HCT116 (cell line): ENCODE data around the gene NEXMIF. TPM values are rescaled to one million over a fixed set of nuclear protein-coding genes. Genes with fewer than 3 reads are reported as not detected.

Source experiments
- ATAC-seq: fragments of 200-7000 bp; cut with Tn5 transposase; 2 replicates; pipeline ENCODE4 v1.9.1; 2020; ENCODE audit warnings: mild to moderate bottlenecking, moderate library complexity
- BruUV-seq: library from RNA; stranded (reverse); fragments of 400-500 nt; replicated peaks from 2 replicates; lab custom pipeline; 2021; lab: Mats Ljungman, UMichigan
- CTCF ChIA-PET: fragments of 300-600 bp; sonication (Branson Sonifier 250); formaldehyde crosslinking; loops from one replicate; lab custom pipeline; 2021; ENCODE audit warnings: antibody characterized with exemption; lab: Charles Lee
- POLR2A ChIA-PET: fragments of 300-600, 350-600 bp; sonication (Branson Sonifier 250); formaldehyde crosslinking; loops from one replicate; lab custom pipeline; 2021; ENCODE audit warnings: antibody characterized with exemption; lab: Charles Lee
- RAD21 ChIA-PET, 2 experiments: fragments of 300-600 bp; sonication (Branson Sonifier 250); formaldehyde crosslinking; loops; one replicate each; lab custom pipeline; 2023; ENCODE audit warnings: low total read pairs in 2 of 2; ENCODE audit not compliant: uncharacterized antibody in 2 of 2, unreplicated experiment in 2 of 2, low non-redundant PET in 1 of 2; lab: Charles Lee
- DNase-seq: peaks from one replicate; pipeline ENCODE4 v3.0.0-alpha.2; 2010; ENCODE audit warnings: low read depth, low spot score
- H2AFZ ChIP-seq: fragments of 200-600 bp; shearing (Covaris generic), sonication (generic); 2 replicates; pipeline ENCODE4 v1.6.1; 2017; ENCODE audit warnings: low read depth, mixed run types, mixed read lengths, antibody characterized with exemption, low read length; ENCODE audit not compliant: poor library complexity, severe bottlenecking
- H3K27ac ChIP-seq: 2 replicates; pipeline ENCODE4 v1.5.1; 2012; ENCODE audit warnings: low read depth, low read length
- H3K27me3 ChIP-seq: fragments of 200-600 bp; sonication (generic); 2 replicates; pipeline ENCODE4 v1.6.1; 2016; ENCODE audit warnings: mixed run types, low read length, mixed read lengths; ENCODE audit not compliant: insufficient read depth
- H3K36me3 ChIP-seq, 2 experiments: fragments of 200-500 bp in 1 of 2; fragments of 200-600 bp in 1 of 2; sonication (Bioruptor generic) in 1 of 2; sonication (generic) in 1 of 2; 2 replicates each; pipeline versions ENCODE4 v1.5.1 to v1.6.1; 2014 to 2016; ENCODE audit warnings: low read length in 2 of 2, inconsistent platforms in 1 of 2, mixed read lengths in 1 of 2, mixed run types in 1 of 2; ENCODE audit not compliant: insufficient read depth in 2 of 2, control insufficient read depth in 1 of 2
- H3K4me1 ChIP-seq, 2 experiments: fragments of 200-600 bp in 1 of 2; sonication (generic) in 1 of 2; 2 replicates each; pipeline versions ENCODE4 v1.5.1 to v1.6.1; 2012 to 2017; ENCODE audit warnings: low read length in 2 of 2, inconsistent platforms in 1 of 2, mild to moderate bottlenecking in 1 of 2, mixed read lengths in 1 of 2, mixed run types in 1 of 2, moderate library complexity in 1 of 2; ENCODE audit not compliant: insufficient read depth in 2 of 2, control insufficient read depth in 1 of 2
- H3K4me2 ChIP-seq: fragments of 200-600 bp; sonication (generic); 2 replicates; pipeline ENCODE4 v1.6.1; 2017; ENCODE audit warnings: mixed run types, low read length, mixed read lengths
- H3K4me3 ChIP-seq, 2 experiments: fragments of 200-600 bp in 1 of 2; sonication (generic) in 1 of 2; replicated peaks in 1 of 2; 2 replicates each; pipeline ENCODE4 v1.5.1; 2011 to 2016; ENCODE audit warnings: low read length in 2 of 2, control low read depth in 1 of 2, low read depth in 1 of 2, mild to moderate bottlenecking in 1 of 2, mixed read lengths in 1 of 2, mixed run types in 1 of 2
- H3K79me2 ChIP-seq: fragments of 200-600 bp; sonication (generic); 2 replicates; pipeline ENCODE4 v1.6.1; 2017; ENCODE audit warnings: mild to moderate bottlenecking, mixed run types, low read length, moderate library complexity, mixed read lengths; ENCODE audit not compliant: insufficient read depth
- H3K9ac ChIP-seq: fragments of 200-600 bp; sonication (generic); 2 replicates; pipeline ENCODE4 v1.6.1; 2016; ENCODE audit warnings: low read length, mixed read lengths
- H3K9me2 ChIP-seq: fragments of 200-600 bp; sonication (generic), shearing (Covaris generic); 2 replicates; pipeline ENCODE4 v1.6.1; 2017; ENCODE audit warnings: mixed run types, mild to moderate bottlenecking, moderate library complexity; ENCODE audit not compliant: insufficient read depth
- H3K9me3 ChIP-seq, 2 experiments: fragments of 200-500 bp in 1 of 2; fragments of 200-600 bp in 1 of 2; sonication (Bioruptor generic) in 1 of 2; sonication (generic) in 1 of 2; 2 replicates each; pipeline ENCODE4 v1.6.1; 2014 to 2017; ENCODE audit warnings: low read length in 2 of 2, mixed read lengths in 2 of 2, inconsistent platforms in 1 of 2, low read depth in 1 of 2, mild to moderate bottlenecking in 1 of 2, mixed run types in 1 of 2, moderate library complexity in 1 of 2; ENCODE audit not compliant: control insufficient read depth in 1 of 2, insufficient read depth in 1 of 2
- H4K20me1 ChIP-seq: fragments of 200-600 bp; sonication (generic), shearing (Covaris generic); 2 replicates; pipeline ENCODE4 v1.6.1; 2017; ENCODE audit warnings: mixed run types, mild to moderate bottlenecking, moderate library complexity; ENCODE audit not compliant: insufficient read depth
- EGR1 ChIP-seq: IDR thresholded peaks from 2 replicates; pipeline ENCODE4 v1.6.1; 2012; ENCODE audit warnings: low read depth
- JUND ChIP-seq: IDR thresholded peaks from 2 replicates; pipeline ENCODE4 v1.6.1; 2012
- POLR2AphosphoS5 ChIP-seq: IDR thresholded peaks from 2 replicates; pipeline ENCODE4 v1.6.1; 2011; ENCODE audit warnings: mild to moderate bottlenecking, low read depth, low read length, moderate library complexity
- RAD21 ChIP-seq: IDR thresholded peaks from 2 replicates; pipeline ENCODE4 v1.6.1; 2012; ENCODE audit warnings: low read depth, mild to moderate bottlenecking
- REST ChIP-seq: IDR thresholded peaks from 2 replicates; pipeline ENCODE4 v1.6.1; 2012; ENCODE audit warnings: low read depth
- SRF ChIP-seq: IDR thresholded peaks from 2 replicates; pipeline ENCODE4 v1.6.1; 2012; ENCODE audit warnings: low read depth
- TCF7L2 ChIP-seq: IDR thresholded peaks from 2 replicates; pipeline ENCODE4 v1.7.0; 2011; ENCODE audit warnings: borderline replicate concordance, inconsistent platforms; ENCODE audit not compliant: insufficient read depth, insufficient read length; ENCODE audit errors: extremely low read depth
- YY1 ChIP-seq: IDR thresholded peaks from 2 replicates; pipeline ENCODE4 v1.6.1; 2011; ENCODE audit warnings: low read length, low read depth, moderate library complexity, mild to moderate bottlenecking; ENCODE audit not compliant: insufficient replicate concordance; ENCODE audit errors: extremely low read depth
- ZBTB33 ChIP-seq: IDR thresholded peaks from 2 replicates; pipeline ENCODE4 v1.6.1; 2011; ENCODE audit warnings: mild to moderate bottlenecking, low read length, moderate library complexity; ENCODE audit not compliant: insufficient replicate concordance; ENCODE audit errors: extremely low read depth
- ZNF274 ChIP-seq: fragments of 200-500 bp; sonication (Bioruptor generic); IDR thresholded peaks from 2 replicates; pipeline ENCODE4 v1.6.1; 2014; ENCODE audit warnings: mild to moderate bottlenecking, low read depth, low read length, inconsistent platforms
- intact Hi-C: fragments of 100-400 bp; cut with micrococcal nuclease; formaldehyde crosslinking; loops from 2 replicates; pipeline ENCODE4 v1.10.0; 2022
- total RNA-seq: library from RNA; stranded (reverse); gene quantifications from one replicate; pipeline ENCODE4 v1.2.1, GENCODE V29; 2021; ENCODE audit not compliant: unreplicated experiment

NEXMIF gene
- total RNA-seq, 1 experiment from 2014 or later, result not detected

GRCh38 chrX:74922922-74923543 lies 2.2 kb downstream of the NEXMIF start:
- Histone ChIP-seq H3K27ac (no peak overlapping the region), H3K9me2 (no peaks in the 10 kb centered on the region), H2AFZ (no peak overlapping the region), H3K4me2 (no peak overlapping the region), H3K27me3 (no peaks in the 10 kb centered on the region), H3K9me3 (no peaks in the 10 kb centered on the region), H4K20me1 (no peaks in the 10 kb centered on the region), H3K4me1 (no peaks in the 10 kb centered on the region), H3K36me3 (no peaks in the 10 kb centered on the region), H3K4me3 (no peak overlapping the region), H3K79me2 (no peaks in the 10 kb centered on the region), H3K9ac (no peak overlapping the region)
- ATAC-seq, result no peak
- no peak for TF ChIP-seq SRF
- no peak for TF ChIP-seq TCF7L2
- TF ChIP-seq REST, result no peak
- no peak for TF ChIP-seq JUND
- no peak for TF ChIP-seq YY1
- no TSS peak for BruUV-seq
- ChIA-PET RAD21 (no interaction called here), POLR2A (no interaction called here), CTCF (no interaction called here)
- intact Hi-C loops, result no loop called here
- no peak for DNase-seq

GRCh38 chrX:74911494-74911893 lies 13.8 kb downstream of the NEXMIF start:
- no TSS peak for BruUV-seq
- Histone ChIP-seq H4K20me1 (no peaks in the 10 kb centered on the region), H3K36me3 (no peaks in the 10 kb centered on the region), H3K27me3 (no peaks in the 10 kb centered on the region), H3K79me2 (no peaks in the 10 kb centered on the region), H3K27ac (no peak overlapping the region), H3K4me3 (no peak overlapping the region), H3K9me3 (no peaks in the 10 kb centered on the region), H2AFZ (no peak overlapping the region), H3K9ac (no peak overlapping the region), H3K4me1 (no peaks in the 10 kb centered on the region), H3K9me2 (no peaks in the 10 kb centered on the region), H3K4me2 (no peak overlapping the region)
- ChIA-PET RAD21 (no interaction called here), POLR2A (no interaction called here), CTCF (no interaction called here)
- no peak for DNase-seq
- intact Hi-C loops, result no loop called here
- no peak for ATAC-seq
- TF ChIP-seq EGR1 (no peak), REST (no peak), RAD21 (no peak), POLR2AphosphoS5 (no peak), ZBTB33 (no peak), ZNF274 (no peak)
